ENCODE results near the gene GPR26.

- TF ChIP-seq CTCF (IDR thresholded peaks at IDR 0.05), result no peak
- TF ChIP-seq POLR2A (IDR thresholded peaks at IDR 0.05), result no peak
Measured at GRCh38 chr10:123621492-123621891, 44.7 kb upstream of the GPR26 start.
